CD14-positive monocyte (primary cell): ENCODE measurements around the gene CPT1A. TPM values are rescaled to one million over a fixed set of nuclear protein-coding genes. Genes with fewer than 3 reads are reported as not detected.
A peak's percentile ranks its signal among the peaks of the same experiment; 100 is the strongest.

ENCODE experiments used
- DNase-seq, 3 donors: peaks; one replicate each; pipeline ENCODE4 v3.0.0-alpha.2; 2011 to 2022
- H2AFZ ChIP-seq: 2 replicates; pipeline ENCODE4 v1.6.0; 2012; ENCODE audit warnings: mild to moderate bottlenecking, low read depth, low read length, inconsistent platforms; ENCODE audit not compliant: insufficient read depth, poor library complexity, severe bottlenecking
- H3K27ac ChIP-seq, 2 donors: 1 replicate in 1 of 2; 2 replicates in 1 of 2; pipeline ENCODE4 v1.5.1; 2012 to 2013; ENCODE audit warnings: low read length in 2 of 2, control low read depth in 1 of 2, inconsistent platforms in 1 of 2, low read depth in 1 of 2, mild to moderate bottlenecking in 1 of 2
- H3K27me3 ChIP-seq, 2 donors: one replicate each; pipeline versions ENCODE4 v1.6.0 to v1.6.1; 2011 to 2013; ENCODE audit warnings: low read length in 2 of 2; ENCODE audit not compliant: control insufficient read depth in 2 of 2, insufficient read depth in 2 of 2
- H3K36me3 ChIP-seq, 2 donors: replicated peaks in 1 of 2; 1 replicate in 1 of 2; 2 replicates in 1 of 2; pipeline versions ENCODE4 v1.5.1 to v1.6.1; 2012 to 2013; ENCODE audit warnings: low read length in 2 of 2, control low read depth in 1 of 2, inconsistent platforms in 1 of 2, mild to moderate bottlenecking in 1 of 2; ENCODE audit not compliant: insufficient read depth in 2 of 2, control insufficient read depth in 1 of 2
- H3K4me1 ChIP-seq, 2 donors: 1 replicate in 1 of 2; 2 replicates in 1 of 2; pipeline versions ENCODE4 v1.5.1 to v1.6.1; 2012 to 2013; ENCODE audit warnings: low read length in 2 of 2, control low read depth in 1 of 2, inconsistent platforms in 1 of 2, mild to moderate bottlenecking in 1 of 2, moderate library complexity in 1 of 2; ENCODE audit not compliant: insufficient read depth in 2 of 2, control insufficient read depth in 1 of 2
- H3K4me2 ChIP-seq: replicated peaks from 2 replicates; pipeline ENCODE3; 2012; ENCODE audit warnings: low read length, moderate library complexity, mild to moderate bottlenecking; ENCODE audit not compliant: poor library complexity, severe bottlenecking; ENCODE audit errors: extremely low read depth
- H3K4me3 ChIP-seq, 3 experiments: fragments of 200-600 bp in 1 of 3; sonication (generic) in 1 of 3; replicated peaks in 1 of 3; 1 replicate in 2 of 3; 2 replicates in 1 of 3; pipeline ENCODE4 v1.5.1; 2011 to 2013; ENCODE audit warnings: low read length in 3 of 3, mild to moderate bottlenecking in 3 of 3, control low read depth in 2 of 3, low read depth in 2 of 3, inconsistent platforms in 1 of 3, moderate library complexity in 1 of 3
- H3K79me2 ChIP-seq: 2 replicates; pipeline ENCODE4 v1.6.0; 2012; ENCODE audit warnings: mild to moderate bottlenecking, control low read depth, inconsistent platforms, low read length, moderate library complexity; ENCODE audit not compliant: insufficient read depth
- H3K9ac ChIP-seq: 2 replicates; pipeline ENCODE4 v1.6.0; 2017; ENCODE audit warnings: low read length, mild to moderate bottlenecking; ENCODE audit not compliant: insufficient read depth, poor library complexity, severe bottlenecking
- H3K9me3 ChIP-seq, 2 donors: replicated peaks in 1 of 2; 1 replicate in 1 of 2; 2 replicates in 1 of 2; pipeline versions ENCODE4 v1.5.1 to v1.6.1; 2012 to 2013; ENCODE audit warnings: low read length in 2 of 2, control low read depth in 1 of 2; ENCODE audit not compliant: control insufficient read depth in 1 of 2, insufficient read depth in 1 of 2
- H4K20me1 ChIP-seq: 2 replicates; pipeline ENCODE4 v1.6.0; 2012; ENCODE audit warnings: mild to moderate bottlenecking, low read length, control low read depth, moderate library complexity; ENCODE audit not compliant: insufficient read depth
- H3K27ac Mint-ChIP-seq, 7 donors: one replicate each; pipeline ENCODE4 v1.8.0; 2020; ENCODE audit warnings: mild to moderate bottlenecking in 7 of 7, mixed read lengths in 7 of 7, moderate library complexity in 6 of 7, inconsistent platforms in 2 of 7
- H3K27me3 Mint-ChIP-seq, 3 donors: one replicate each; pipeline ENCODE4 v1.8.0; 2021 to 2022; ENCODE audit warnings: low read depth in 3 of 3, mild to moderate bottlenecking in 3 of 3, mixed read lengths in 3 of 3, moderate library complexity in 3 of 3, inconsistent platforms in 1 of 3
- H3K36me3 Mint-ChIP-seq, 2 donors: one replicate each; pipeline ENCODE4 v1.8.0; 2020; ENCODE audit warnings: mixed read lengths in 2 of 2, inconsistent platforms in 1 of 2, mild to moderate bottlenecking in 1 of 2
- H3K4me1 Mint-ChIP-seq: one replicate; pipeline ENCODE4 v1.8.0; 2020; ENCODE audit warnings: mild to moderate bottlenecking, mixed read lengths
- H3K4me3 Mint-ChIP-seq, 2 donors: one replicate each; pipeline ENCODE4 v1.8.0; 2020; ENCODE audit warnings: mild to moderate bottlenecking in 2 of 2, mixed read lengths in 2 of 2, moderate library complexity in 1 of 2
- H3K9me3 Mint-ChIP-seq, 7 donors: one replicate each; pipeline ENCODE4 v1.8.0; 2020 to 2022; ENCODE audit warnings: mixed read lengths in 7 of 7, mild to moderate bottlenecking in 6 of 7, moderate library complexity in 6 of 7, inconsistent platforms in 2 of 7
- CTCF ChIP-seq: fragments of 200-600 bp; IDR thresholded peaks from one replicate; pipeline ENCODE4 v1.8.0; 2022; ENCODE audit warnings: antibody characterized with exemption, mild to moderate bottlenecking
- WGBS: methylation state at CpG from one replicate; pipeline ENCODE4 v1.1.5; 2013; ENCODE audit warnings: missing lambda C conversion rate; ENCODE audit not compliant: insufficient coverage; 5-methylcytosine and 5-hydroxymethylcytosine counted together
- intact Hi-C, 2 donors: fragments of 100-400 bp; cut with micrococcal nuclease; formaldehyde crosslinking; loops; one replicate each; pipeline versions ENCODE4 v1.15.0 to v1.15.1; 2023
- polyA plus RNA-seq, 3 donors: library from polyadenylated mRNA; depleted of rRNA in 1 of 3; unstranded in 2 of 3; stranded (reverse) in 1 of 3; fragments of 300-500 nt in 2 of 3; fragments of >200 nt in 1 of 3; fragmentation: Illumina TruSeq in 2 of 3; gene quantifications; 1 replicate in 2 of 3; 2 replicates in 1 of 3; pipeline ENCODE4 v1.2.3, GENCODE V29; 2012 to 2021

Gene CPT1A
- polyA plus RNA-seq, 3 donors, result 5.6 to 42.5 (median 7.0) TPM

- Histone ChIP-seq H4K20me1 (no peaks in the 10 kb centered on the region), H3K4me2 (peak overlapping the region; percentile 57), H3K27ac (peak overlapping the region; percentile 57 to 84), H3K9ac (peak overlapping the region; percentile 57), H3K36me3 (peaks cover 2 to 23% of the 10 kb centered on the region in 2 donors), H3K79me2 (no peaks in the 10 kb centered on the region), H3K9me3 (no peaks in the 10 kb centered on the region), H2AFZ (peak overlapping the region; percentile 79), H3K27me3 (no peaks in the 10 kb centered on the region), H3K4me3 (peak overlapping the region in 1 of 3 experiments; percentile 39), H3K4me1 (peaks cover 39 to 41% of the 10 kb centered on the region in 2 donors)
- Mint-ChIP-seq H3K4me3 (peak overlapping the region in 1 of 2 donors; percentile 84), H3K36me3 (peaks cover 15% of the 10 kb centered on the region in 2 donors), H3K27ac (peak overlapping the region; percentile 81 to 95 (median 89)), H3K27me3 (no peaks in the 10 kb centered on the region), H3K4me1 (peaks cover 50% of the 10 kb centered on the region), H3K9me3 (no peaks in the 10 kb centered on the region)
- DNase-seq, result peak; percentile 21 to 46 (median 41)
- WGBS, result 0% methylated on average over 5 of the region's 6 CpGs
- intact Hi-C loops, result no loop called here
- no peak for TF ChIP-seq CTCF
Measured at GRCh38 chr11:68735646-68736045, 106.1 kb downstream of the CPT1A start.

GRCh38 chr11:68735125-68735524 is 106.6 kb downstream of the CPT1A start:
- Mint-ChIP-seq H3K4me1 (peaks cover 50% of the 10 kb centered on the region), H3K36me3 (peaks cover 11 to 13% of the 10 kb centered on the region in 2 donors), H3K4me3 (peak overlapping the region; percentile 63 to 84), H3K27me3 (no peaks in the 10 kb centered on the region), H3K9me3 (no peaks in the 10 kb centered on the region), H3K27ac (peak overlapping the region; percentile 81 to 95 (median 89))
- Histone ChIP-seq H3K4me2 (peak overlapping the region; percentile 57), H3K27ac (peak overlapping the region; percentile 57 to 84), H3K4me3 (peak overlapping the region in 1 of 3 experiments; percentile 39), H3K27me3 (no peaks in the 10 kb centered on the region), H4K20me1 (no peaks in the 10 kb centered on the region), H3K36me3 (peaks cover 2 to 18% of the 10 kb centered on the region in 2 donors), H2AFZ (peak overlapping the region; percentile 79), H3K79me2 (no peaks in the 10 kb centered on the region), H3K9me3 (no peaks in the 10 kb centered on the region), H3K4me1 (peaks cover 39 to 41% of the 10 kb centered on the region in 2 donors), H3K9ac (peak overlapping the region; percentile 57)
- 13% methylated on average over 4 of the region's 6 CpGs for WGBS
- DNase-seq, result peak; percentile 15 to 51 (median 42)
- no peak for TF ChIP-seq CTCF
- intact Hi-C loops, result no loop called here
